Measurements from ENCODE around the gene BZW2.

BZW2 gene

GRCh38 chr7:16753932-16754855 lies 108.2 kb downstream of the BZW2 start:
- peak overlapping the region; percentile 76 for H3K4me3 Mint-ChIP-seq
- H3K27ac Mint-ChIP-seq, result no peak overlapping the region
- no peaks in the 10 kb centered on the region for H3K9me3 Mint-ChIP-seq
- peak; percentile 40 for DNase-seq
- CTCF ChIA-PET, result interaction anchor here (1.1 kb wide), 2 partner anchors 60 to 189 kb away, joined by 3 read pairs; no protein-coding TSS in a partner anchor
- H3K4me1 Mint-ChIP-seq, result peaks cover 14% of the 10 kb centered on the region
- peaks cover 36% of the 10 kb centered on the region for H3K27me3 Mint-ChIP-seq
- no peaks in the 10 kb centered on the region for H3K36me3 Mint-ChIP-seq

- H3K9me3 Mint-ChIP-seq, result no peaks in the 10 kb centered on the region
- H3K27ac Mint-ChIP-seq, result peak overlapping the region; percentile 15
- CTCF ChIA-PET, result interaction anchor here (1.1 kb wide), 2 partner anchors 60 to 190 kb away, joined by 3 read pairs; no protein-coding TSS in a partner anchor
- peak overlapping the region; percentile 76 for H3K4me3 Mint-ChIP-seq
- peaks cover 14% of the 10 kb centered on the region for H3K4me1 Mint-ChIP-seq
- no peak for DNase-seq
- no peaks in the 10 kb centered on the region for H3K36me3 Mint-ChIP-seq
- peaks cover 36% of the 10 kb centered on the region for H3K27me3 Mint-ChIP-seq
These were observed 108.9 kb downstream of the BZW2 start for GRCh38 chr7:16754856-16755317.

- Mint-ChIP-seq H3K27me3 (peaks cover 36% of the 10 kb centered on the region), H3K27ac (no peak overlapping the region), H3K4me3 (no peak overlapping the region), H3K36me3 (no peaks in the 10 kb centered on the region), H3K9me3 (no peaks in the 10 kb centered on the region), H3K4me1 (peaks cover 14% of the 10 kb centered on the region)
- DNase-seq, result no peak
- CTCF ChIA-PET, result interaction anchor here (1.1 kb wide), 2 partner anchors 61 to 191 kb away, joined by 3 read pairs; no protein-coding TSS in a partner anchor
These were observed 109.4 kb downstream of the BZW2 start for GRCh38 chr7:16755397-16755796.
